ENCODE results near the gene PDE10A.
"Not testable (repeated sequence)": the region's sequence is repeated elsewhere in the genome, so short reads cannot be mapped to it uniquely, and the experiment has no call there.

Gene PDE10A

DNA sequence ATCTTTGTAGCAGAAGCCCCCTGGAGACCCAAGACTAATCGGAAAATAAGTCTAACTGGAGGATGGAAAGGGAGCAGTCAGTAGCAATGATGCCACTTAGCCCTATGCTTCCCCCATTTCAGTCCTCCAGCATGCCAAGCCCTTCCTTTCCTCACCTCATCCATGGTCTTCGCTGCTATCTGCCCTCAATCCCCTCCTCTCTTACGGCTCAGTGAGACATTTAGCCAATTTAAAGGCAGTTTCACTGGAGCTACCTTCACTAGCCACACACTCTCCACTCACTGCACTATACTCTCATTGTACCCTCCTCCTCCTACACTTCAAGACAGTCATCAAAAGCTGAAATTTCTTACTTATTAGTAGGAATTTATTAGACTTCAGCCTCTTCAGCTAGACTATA lies 111.2 kb downstream of the PDE10A start:
- no peak for DNase-seq (ENCODE audit: low spot score)

DNA sequence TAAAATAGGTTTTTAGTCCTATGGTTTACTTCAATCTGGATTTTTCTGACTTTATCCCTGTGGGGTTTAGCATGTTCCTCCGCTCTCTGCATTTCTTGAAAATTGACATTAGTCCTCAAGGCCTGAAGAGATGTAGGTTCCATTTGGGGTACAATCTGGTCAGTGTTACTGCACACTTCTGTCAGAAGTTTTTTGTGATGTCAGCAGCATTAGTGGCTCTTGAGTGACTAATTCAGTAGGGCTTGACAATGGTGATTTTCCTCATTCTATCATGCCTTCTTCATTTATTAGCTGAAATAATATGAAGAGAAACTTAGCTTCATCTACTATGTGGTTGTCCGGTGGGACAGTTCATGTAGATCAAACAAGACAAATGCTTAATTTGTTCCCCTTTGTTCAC lies 114.6 kb downstream of the PDE10A start:
- DNase-seq (ENCODE audit: low spot score) = no peak

GRCh38 chr6:165545806-165546205 lies 117.2 kb downstream of the PDE10A start:
- no peak for DNase-seq (ENCODE audit: low spot score)

GRCh38 chr6:165543781-165544180 lies 119.3 kb downstream of the PDE10A start:
- no peak for DNase-seq (ENCODE audit: low spot score)

DNA sequence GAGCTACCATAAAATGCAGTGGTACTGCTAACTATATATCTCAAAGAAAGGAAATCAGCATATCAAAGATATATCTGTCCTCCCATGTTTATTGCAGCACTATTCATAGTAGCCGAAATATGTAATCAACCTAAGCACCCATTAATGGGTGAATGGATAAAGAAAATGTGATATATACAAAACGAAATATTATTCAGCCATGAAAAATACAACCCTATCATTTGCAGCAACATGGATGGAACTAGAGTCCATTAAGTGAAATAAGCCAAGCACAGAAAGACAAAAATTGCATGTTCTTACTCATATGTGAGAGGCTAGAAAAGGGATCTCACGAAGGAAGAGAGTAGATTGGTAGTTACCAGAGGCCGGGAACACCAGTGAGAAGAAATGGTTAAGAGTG lies 126.1 kb downstream of the PDE10A start:
- no peak for DNase-seq (ENCODE audit: low spot score)

- DNase-seq (ENCODE audit: low spot score) = peak; percentile 4
Measured at GRCh38 chr6:165519316-165519715, 143.7 kb downstream of the PDE10A start.

GRCh38 chr6:165515963-165516624 lies 146.9 kb downstream of the PDE10A start:
- peak; percentile 15 for DNase-seq (ENCODE audit: low spot score)

DNA sequence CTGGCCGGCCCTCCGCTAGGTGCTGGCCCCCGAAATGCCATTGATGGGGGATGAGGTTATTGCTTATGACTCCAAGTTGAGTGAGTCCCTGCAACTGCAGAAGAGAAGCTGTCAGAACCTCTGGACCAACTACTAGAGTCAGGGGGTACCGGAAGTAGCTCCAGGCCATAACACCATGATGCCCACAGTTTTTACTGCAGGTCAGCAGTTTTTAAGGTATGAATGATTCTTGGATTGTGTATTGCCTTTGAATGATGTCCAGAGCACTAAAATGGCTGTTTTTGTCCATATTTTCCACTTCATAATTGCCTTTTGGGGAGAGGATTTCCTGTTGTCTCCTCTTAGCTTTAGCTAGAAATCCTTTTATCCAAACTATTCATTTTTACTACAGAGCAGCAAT lies 148.4 kb downstream of the PDE10A start:
- no peak for DNase-seq (ENCODE audit: low spot score)

GRCh38 chr6:165511807-165512206 lies 151.2 kb downstream of the PDE10A start:
- no peak for DNase-seq (ENCODE audit: low spot score)

GRCh38 chr6:165508321-165508869 lies 154.6 kb downstream of the PDE10A start:
- no peak for DNase-seq (ENCODE audit: low spot score)

- DNase-seq (ENCODE audit: low spot score) = no peak
Measured at GRCh38 chr6:165506657-165507056, 156.4 kb downstream of the PDE10A start.

DNA sequence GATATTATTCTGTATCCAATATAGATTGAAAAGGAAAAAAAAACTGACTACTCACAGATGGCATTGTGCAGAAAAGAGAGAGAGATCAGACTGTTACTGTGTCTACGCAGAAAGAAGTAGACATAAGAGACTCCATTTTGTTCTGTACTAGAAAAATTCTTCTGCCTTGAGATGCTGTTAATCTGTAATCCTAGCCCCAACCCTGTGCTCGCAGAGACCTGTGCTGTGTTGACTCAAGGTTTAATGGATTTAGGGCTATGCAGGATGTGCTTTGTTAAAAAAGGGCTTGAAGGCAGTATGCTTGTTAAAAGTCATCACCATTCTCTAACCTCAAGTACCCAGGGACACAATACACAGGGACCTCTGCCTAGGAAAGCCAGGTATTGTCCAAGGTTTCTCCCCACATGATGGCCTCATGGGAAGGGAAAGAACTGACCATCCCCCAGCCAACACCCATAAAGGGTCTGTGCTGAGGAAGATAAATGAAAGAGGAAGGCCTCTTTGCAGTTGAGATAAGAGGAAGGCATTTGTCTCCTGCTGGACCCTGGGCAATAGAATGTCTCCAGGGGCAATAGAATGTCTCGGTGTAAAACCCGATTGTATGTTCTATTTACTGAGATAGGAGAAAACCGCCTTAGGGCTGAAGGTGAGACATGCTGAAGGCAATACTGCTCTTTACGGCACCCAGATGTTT lies 162.7 kb downstream of the PDE10A start:
- DNase-seq (ENCODE audit: low spot score) = not testable (repeated sequence)

DNA sequence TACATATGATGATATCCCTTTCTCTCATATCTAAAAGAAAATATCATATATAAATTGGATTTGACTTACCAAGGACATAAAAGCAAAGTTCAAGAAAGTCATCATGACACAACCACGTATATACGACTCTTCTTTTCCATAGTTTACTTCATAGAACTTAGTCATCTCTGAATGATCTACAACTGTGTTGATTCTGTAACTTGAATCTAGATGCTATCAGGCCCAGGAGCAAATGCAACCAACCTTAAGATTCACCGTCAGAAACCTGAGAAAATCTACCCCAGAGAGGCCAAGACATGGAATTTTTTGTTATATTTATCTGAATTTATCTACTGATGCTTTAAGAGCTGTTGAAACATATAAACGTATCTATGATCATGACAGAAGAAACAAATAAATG lies 165.6 kb downstream of the PDE10A start:
- DNase-seq (ENCODE audit: low spot score) = no peak

DNA sequence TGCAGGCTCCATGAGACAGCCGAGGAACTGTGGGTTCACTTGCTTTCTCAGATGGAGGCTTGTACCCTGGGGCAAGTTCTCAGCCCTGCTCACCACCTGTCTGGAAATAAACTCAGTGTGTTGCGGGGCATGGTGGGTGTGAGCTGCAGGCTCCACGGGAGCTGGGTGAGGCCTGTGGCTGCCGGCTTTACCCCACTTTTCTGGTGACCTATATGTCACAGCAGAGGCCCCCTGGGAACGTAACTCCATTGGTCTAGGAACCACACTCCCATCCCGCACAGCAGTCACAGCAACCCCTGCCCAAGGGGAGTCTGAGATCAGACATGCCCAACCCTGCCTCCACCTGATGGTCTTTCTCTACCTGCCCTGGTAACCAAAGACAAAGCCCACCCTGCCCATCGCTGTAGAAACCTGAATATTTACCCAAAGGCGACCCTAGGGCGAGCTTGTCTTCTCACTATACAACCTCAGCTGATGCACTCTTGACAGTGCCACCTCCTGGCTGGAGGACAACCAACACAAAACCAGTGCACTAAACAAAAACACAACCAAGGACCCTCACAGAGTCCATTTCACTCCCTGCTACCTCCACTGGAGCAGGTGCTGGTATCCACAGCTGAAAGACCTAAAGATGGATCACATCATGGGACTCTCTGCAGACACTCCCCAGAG lies 174.3 kb downstream of the PDE10A start:
- no peak for DNase-seq (ENCODE audit: low spot score)

DNA sequence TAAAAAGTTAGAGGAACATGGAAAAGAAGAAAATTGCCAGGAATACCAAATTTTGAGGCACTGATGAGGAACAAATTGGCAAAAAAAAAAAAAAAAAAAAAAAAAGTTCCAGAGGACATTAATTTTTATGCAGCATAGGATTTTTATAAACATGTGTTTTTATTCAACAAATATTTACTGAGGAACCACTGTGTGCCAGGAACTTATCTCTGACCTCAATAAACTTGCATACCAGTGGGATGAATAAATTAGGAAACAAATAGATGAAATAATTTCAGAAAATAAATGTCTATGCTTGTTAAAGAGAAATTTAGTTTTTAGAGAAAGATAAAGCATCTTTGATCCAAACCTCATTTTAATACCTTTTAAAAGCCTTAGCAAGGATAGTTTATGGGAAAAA lies 175.1 kb downstream of the PDE10A start:
- no peak for DNase-seq (ENCODE audit: low spot score)

GRCh38 chr6:165487347-165487746 lies 175.7 kb downstream of the PDE10A start:
- DNase-seq (ENCODE audit: low spot score) = no peak

GRCh38 chr6:165486183-165487137 lies 176.6 kb downstream of the PDE10A start:
- DNase-seq (ENCODE audit: low spot score) = no peak

DNA sequence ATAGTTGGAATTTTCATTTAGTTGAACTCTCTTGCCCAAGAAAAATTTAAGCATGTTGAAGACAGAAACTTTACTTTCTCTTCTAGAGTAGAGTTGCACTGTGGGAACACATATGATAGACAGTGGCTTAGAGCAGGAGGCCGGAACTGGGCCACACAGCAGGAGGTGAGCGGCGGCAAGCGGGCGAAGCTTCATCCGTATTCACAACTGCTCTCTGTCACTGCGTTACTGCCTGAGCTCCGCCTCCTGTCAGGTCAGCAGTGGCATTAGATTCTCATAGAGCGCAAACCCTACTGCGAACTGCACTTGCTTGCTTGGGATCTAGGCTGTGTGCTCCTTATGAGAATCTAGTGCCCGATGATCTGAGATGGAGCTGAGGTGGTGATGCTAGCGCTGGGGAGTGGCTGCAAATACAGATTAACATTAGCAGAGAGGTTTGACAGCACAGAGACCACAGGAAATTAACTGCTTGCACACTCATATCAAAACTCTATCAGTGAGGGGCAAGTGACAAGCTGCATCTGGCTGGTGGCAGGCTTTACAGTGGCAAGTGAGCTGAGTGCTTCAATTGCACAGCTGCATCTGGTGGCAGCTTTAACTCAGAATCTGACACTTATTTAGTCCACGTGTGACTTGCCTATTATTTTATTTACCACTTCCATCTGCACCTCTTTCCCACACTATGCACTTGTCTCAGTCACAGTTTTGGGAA lies 178.7 kb downstream of the PDE10A start:
- DNase-seq (ENCODE audit: low spot score) = no peak

DNA sequence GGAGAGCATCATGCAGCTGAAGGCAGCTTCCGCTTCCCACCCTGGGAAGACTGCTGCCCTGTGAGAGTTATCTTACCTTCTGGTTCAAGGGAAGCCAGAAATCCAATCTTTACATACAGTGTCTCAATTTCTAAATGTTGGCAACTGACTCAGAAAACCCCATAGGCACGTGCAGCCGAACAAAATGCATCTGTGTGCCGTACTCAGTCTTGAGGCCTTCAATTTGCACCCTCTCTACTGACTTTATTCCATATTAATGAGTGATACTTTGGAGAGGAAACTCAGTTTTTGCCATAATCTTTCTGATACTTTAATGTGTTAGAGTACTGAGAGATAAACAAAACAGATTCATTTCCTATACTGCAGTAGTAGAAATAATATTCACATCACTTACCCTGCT lies 181.1 kb downstream of the PDE10A start:
- DNase-seq (ENCODE audit: low spot score) = no peak

- no peak for DNase-seq (ENCODE audit: low spot score)
Measured at GRCh38 chr6:165480916-165481315, 182.1 kb downstream of the PDE10A start.

GRCh38 chr6:165478581-165478980 lies 184.5 kb downstream of the PDE10A start:
- DNase-seq (ENCODE audit: low spot score) = no peak
